D721Med (cell line): ENCODE measurements around the gene DNAH2.

ENCODE experiments used
- DNase-seq: peaks from one replicate; pipeline ENCODE4 v3.0.0; 2011; ENCODE audit warnings: low spot score; ENCODE audit not compliant: insufficient read length
- FAIRE-seq: peaks from 2 replicates; lab custom pipeline; 2011; peaks lifted over from hg19 to GRCh38; lab: Jason Lieb, UNC
- TF ChIP-seq, protein P1 (sequence below): IDR thresholded peaks from 2 replicates; pipeline ENCODE4 v1.5.1; 2012; ENCODE audit warnings: mild to moderate bottlenecking, control low read depth; ENCODE audit not compliant: insufficient read depth; ENCODE audit errors: missing control alignments

Gene DNAH2

GRCh38 chr17:7727886-7728285 is 10.3 kb downstream of the DNAH2 start:
- DNase-seq (no peak), FAIRE-seq (no peak)
- TF ChIP-seq, protein P1, sequence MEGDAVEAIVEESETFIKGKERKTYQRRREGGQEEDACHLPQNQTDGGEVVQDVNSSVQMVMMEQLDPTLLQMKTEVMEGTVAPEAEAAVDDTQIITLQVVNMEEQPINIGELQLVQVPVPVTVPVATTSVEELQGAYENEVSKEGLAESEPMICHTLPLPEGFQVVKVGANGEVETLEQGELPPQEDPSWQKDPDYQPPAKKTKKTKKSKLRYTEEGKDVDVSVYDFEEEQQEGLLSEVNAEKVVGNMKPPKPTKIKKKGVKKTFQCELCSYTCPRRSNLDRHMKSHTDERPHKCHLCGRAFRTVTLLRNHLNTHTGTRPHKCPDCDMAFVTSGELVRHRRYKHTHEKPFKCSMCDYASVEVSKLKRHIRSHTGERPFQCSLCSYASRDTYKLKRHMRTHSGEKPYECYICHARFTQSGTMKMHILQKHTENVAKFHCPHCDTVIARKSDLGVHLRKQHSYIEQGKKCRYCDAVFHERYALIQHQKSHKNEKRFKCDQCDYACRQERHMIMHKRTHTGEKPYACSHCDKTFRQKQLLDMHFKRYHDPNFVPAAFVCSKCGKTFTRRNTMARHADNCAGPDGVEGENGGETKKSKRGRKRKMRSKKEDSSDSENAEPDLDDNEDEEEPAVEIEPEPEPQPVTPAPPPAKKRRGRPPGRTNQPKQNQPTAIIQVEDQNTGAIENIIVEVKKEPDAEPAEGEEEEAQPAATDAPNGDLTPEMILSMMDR = no peak

DNA sequence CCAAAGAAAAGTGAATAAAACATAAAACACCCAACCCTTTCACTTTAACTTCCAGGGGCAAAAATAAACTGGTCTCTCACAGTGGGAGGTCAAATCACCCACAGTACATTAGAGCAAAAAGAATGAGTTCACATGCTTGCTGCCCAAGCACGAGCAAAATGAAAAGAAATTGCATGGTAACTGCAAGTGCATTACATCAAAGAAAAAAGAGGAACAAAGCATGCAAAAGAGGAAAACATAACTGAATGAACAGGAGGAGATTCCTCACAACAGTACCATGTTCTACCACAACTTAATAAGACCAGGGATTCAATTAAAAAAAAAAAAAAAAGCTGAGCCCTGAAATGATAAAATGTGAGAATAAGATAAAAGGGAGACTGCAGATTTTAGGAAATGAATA is 12.3 kb downstream of the DNAH2 start:
- FAIRE-seq (no peak), DNase-seq (no peak)
- TF ChIP-seq, protein P1 = no peak

GRCh38 chr17:7732981-7733539 is 15.5 kb downstream of the DNAH2 start:
- FAIRE-seq (no peak), DNase-seq (no peak)
- TF ChIP-seq, protein P1 = no peak

GRCh38 chr17:7737601-7738000 is 20.1 kb downstream of the DNAH2 start:
- FAIRE-seq (no peak), DNase-seq (no peak)
- TF ChIP-seq, protein P1 = no peak

DNA sequence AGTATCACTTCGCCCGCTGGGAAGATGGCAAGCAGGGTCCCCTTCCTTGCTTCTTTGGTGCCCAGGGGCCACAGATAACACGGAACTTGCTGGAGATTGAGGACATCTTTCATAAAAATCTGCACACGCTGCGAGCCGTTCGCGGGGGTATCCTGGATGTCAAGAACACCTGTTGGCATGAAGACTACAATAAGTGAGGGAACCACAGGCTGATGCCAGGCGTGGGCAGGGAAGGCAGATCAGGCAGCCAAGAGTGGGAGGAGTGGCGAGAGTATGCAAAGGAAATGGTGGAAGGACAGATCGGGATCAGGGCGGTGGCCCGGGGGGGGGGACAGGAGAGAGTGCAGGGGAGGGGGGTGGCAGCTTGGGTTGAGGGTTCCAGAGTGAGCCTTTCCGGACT is 22.2 kb downstream of the DNAH2 start:
- TF ChIP-seq, protein P1 = no peak
- DNase-seq = no peak
- FAIRE-seq = no peak

- no peak for FAIRE-seq
- no peak for DNase-seq
- TF ChIP-seq, protein P1 = no peak
Observed at GRCh38 chr17:7740481-7741001, 23.0 kb downstream of the DNAH2 start.

GRCh38 chr17:7742729-7743128 is 25.2 kb downstream of the DNAH2 start:
- DNase-seq (no peak), FAIRE-seq (no peak)
- TF ChIP-seq, protein P1 = no peak
